ENCODE results near the gene TBX10.

DNA sequence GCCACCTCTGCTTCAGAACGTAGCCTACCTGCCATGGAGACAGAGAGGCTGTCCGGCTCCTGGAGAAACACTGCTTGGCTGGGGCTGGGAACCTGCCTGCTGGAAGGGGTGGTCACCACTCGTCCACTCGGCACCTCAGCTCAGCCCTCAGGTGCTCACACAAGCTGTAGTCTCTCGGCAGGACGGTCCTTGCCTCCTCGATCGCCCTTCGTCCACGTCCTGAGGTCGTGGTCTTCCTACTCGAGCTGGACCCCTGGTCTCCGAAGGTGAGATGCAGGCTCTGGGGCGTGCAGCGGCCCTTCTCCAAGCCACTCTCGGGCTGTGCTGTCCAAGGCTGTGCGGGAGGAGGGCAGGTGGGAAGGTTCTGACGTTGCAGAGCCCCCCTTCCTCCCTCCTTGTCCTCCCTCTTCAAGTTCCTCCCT lies at the start of gene TBX10:
- TF ChIP-seq CTCF (IDR thresholded peaks at IDR 0.05) (no peak), POLR2A (IDR thresholded peaks at IDR 0.05; ENCODE audit: low read depth) (no peak)
